T-helper 1 cell (primary cell): ENCODE measurements around the gene BHLHA9.

Source experiments
- DNase-seq, 5 donors: peaks; one replicate each; pipeline ENCODE4 v3.0.0-alpha.2; 2012 to 2020

Gene BHLHA9

GRCh38 chr17:1256699-1257098 lies 13.5 kb upstream of the BHLHA9 start:
- no peak for DNase-seq

- DNase-seq = no peak
Observed at GRCh38 chr17:1260086-1260769, 10.0 kb upstream of the BHLHA9 start.

- DNase-seq = no peak
Observed at GRCh38 chr17:1260770-1261161, 9.5 kb upstream of the BHLHA9 start.

- no peak for DNase-seq
Observed at GRCh38 chr17:1264196-1264595, 6.0 kb upstream of the BHLHA9 start.

- no peak for DNase-seq
Observed at GRCh38 chr17:1267471-1267943, 2.7 kb upstream of the BHLHA9 start.

- DNase-seq = no peak
Observed at GRCh38 chr17:1271030-1271423, 783 bp downstream of the BHLHA9 start.

- no peak for DNase-seq
Observed at GRCh38 chr17:1271441-1271840, 1.2 kb downstream of the BHLHA9 start.

GRCh38 chr17:1272701-1273100 lies 2.5 kb downstream of the BHLHA9 start:
- no peak for DNase-seq

GRCh38 chr17:1273492-1274244 lies 3.4 kb downstream of the BHLHA9 start:
- no peak for DNase-seq

- no peak for DNase-seq
Observed at GRCh38 chr17:1274245-1274608, 4.0 kb downstream of the BHLHA9 start.

GRCh38 chr17:1275205-1275961 lies 5.1 kb downstream of the BHLHA9 start:
- no peak for DNase-seq

GRCh38 chr17:1275962-1276736 lies 5.9 kb downstream of the BHLHA9 start:
- peak; percentile 45 to 72 (median 63) for DNase-seq

GRCh38 chr17:1280652-1281051 lies 10.4 kb downstream of the BHLHA9 start:
- DNase-seq = no peak

- no peak for DNase-seq
Observed at GRCh38 chr17:1286379-1287106, 16.3 kb downstream of the BHLHA9 start.

- no peak for DNase-seq
Observed at GRCh38 chr17:1289695-1290094, 19.5 kb downstream of the BHLHA9 start.

GRCh38 chr17:1290676-1291075 lies 20.4 kb downstream of the BHLHA9 start:
- DNase-seq = no peak

GRCh38 chr17:1294157-1294717 lies 24.0 kb downstream of the BHLHA9 start:
- peak; percentile 51 to 97 (median 76) for DNase-seq

GRCh38 chr17:1298606-1299005 lies 28.4 kb downstream of the BHLHA9 start:
- DNase-seq = peak in 3 of 5 donors; percentile 17 to 37 (median 32)

- DNase-seq = no peak
Observed at GRCh38 chr17:1299552-1300370, 29.5 kb downstream of the BHLHA9 start.

GRCh38 chr17:1300371-1300905 lies 30.2 kb downstream of the BHLHA9 start:
- no peak for DNase-seq
